Hepatocyte (in vitro differentiated cells): Measurements from ENCODE around the gene MND1. TPM values are rescaled to one million over a fixed set of nuclear protein-coding genes. Genes with fewer than 3 reads are reported as not detected.

Experiments used
- DNase-seq: peaks from one replicate; pipeline ENCODE4 v3.0.0-alpha.2; 2016; ENCODE audit warnings: low spot score
- H2AFZ ChIP-seq: fragments of 200-600 bp; sonication (generic); 2 replicates; pipeline ENCODE4 v1.6.0; 2016; ENCODE audit warnings: antibody characterized with exemption, mild to moderate bottlenecking
- H3K27ac ChIP-seq: fragments of 200-600 bp; sonication (generic); 2 replicates; pipeline ENCODE4 v1.5.1; 2016; ENCODE audit warnings: mild to moderate bottlenecking
- H3K27me3 ChIP-seq: fragments of 200-600 bp; sonication (generic); 2 replicates; pipeline ENCODE4 v1.6.1; 2016
- H3K36me3 ChIP-seq: fragments of 200-600 bp; sonication (generic); replicated peaks from 2 replicates; pipeline ENCODE4 v1.5.1; 2016; ENCODE audit warnings: low read depth; ENCODE audit not compliant: insufficient read depth
- H3K4me1 ChIP-seq: fragments of 200-600 bp; sonication (generic); 2 replicates; pipeline ENCODE4 v1.5.1; 2016; ENCODE audit warnings: mild to moderate bottlenecking, moderate library complexity; ENCODE audit not compliant: insufficient read depth
- H3K4me2 ChIP-seq: fragments of 200-600 bp; sonication (generic); 2 replicates; pipeline ENCODE4 v1.6.0; 2016
- H3K4me3 ChIP-seq: fragments of 200-600 bp; sonication (generic); 2 replicates; pipeline ENCODE4 v1.5.1; 2016; ENCODE audit warnings: mild to moderate bottlenecking
- H3K79me2 ChIP-seq: fragments of 200-600 bp; sonication (generic); 2 replicates; pipeline ENCODE4 v1.6.0; 2017; ENCODE audit warnings: mild to moderate bottlenecking
- H3K9me2 ChIP-seq: fragments of 200-600 bp; sonication (generic); replicated peaks from 2 replicates; pipeline ENCODE4 v1.6.0; 2017; ENCODE audit warnings: mild to moderate bottlenecking; ENCODE audit not compliant: insufficient read depth
- H3K9me3 ChIP-seq: fragments of 200-600 bp; sonication (generic); 2 replicates; pipeline ENCODE4 v1.5.1; 2016; ENCODE audit warnings: low read depth, mild to moderate bottlenecking
- H4K20me1 ChIP-seq: fragments of 200-600 bp; sonication (generic); 2 replicates; pipeline ENCODE4 v1.6.0; 2016; ENCODE audit warnings: mild to moderate bottlenecking; ENCODE audit not compliant: insufficient read depth, poor library complexity, severe bottlenecking
- CTCF ChIP-seq: fragments of 200-600 bp; sonication (generic); IDR thresholded peaks from 2 replicates; pipeline ENCODE4 v1.5.1; 2016; ENCODE audit warnings: antibody characterized with exemption, mild to moderate bottlenecking; ENCODE audit not compliant: poor library complexity
- EZH2 ChIP-seq: fragments of 200-600 bp; sonication (generic); IDR thresholded peaks from 2 replicates; pipeline ENCODE4 v1.6.1; 2016; ENCODE audit warnings: antibody characterized with exemption, mild to moderate bottlenecking, borderline replicate concordance
- EZH2phosphoT487 ChIP-seq: fragments of 200-600 bp; sonication (generic); IDR thresholded peaks from one replicate; pipeline ENCODE4 v1.6.1; 2018; ENCODE audit warnings: antibody characterized with exemption, mild to moderate bottlenecking, low read depth, moderate library complexity; ENCODE audit not compliant: unreplicated experiment, severe bottlenecking
- WGBS: methylation state at CpG from one replicate; pipeline ENCODE4 v1.1.6; 2016; ENCODE audit warnings: low lambda C conversion rate; ENCODE audit errors: missing lambda C conversion rate; 5-methylcytosine and 5-hydroxymethylcytosine counted together
- polyA plus RNA-seq: library from polyadenylated mRNA; unstranded; fragments of >200 nt; fragmentation: Nextera tagmentation; extraction: Ambion mirVana; gene quantifications from 2 replicates; pipeline ENCODE4 v1.2.1, GENCODE V29; 2016
- total RNA-seq: library from RNA; depleted of rRNA; stranded (reverse); fragments of >200 nt; gene quantifications from 2 replicates; pipeline ENCODE4 v1.2.3, GENCODE V29; 2014

The MND1 gene
- total and polyA plus RNA-seq, 2 experiments from 2014 or later = 2.2 to 4.3 TPM

DNA sequence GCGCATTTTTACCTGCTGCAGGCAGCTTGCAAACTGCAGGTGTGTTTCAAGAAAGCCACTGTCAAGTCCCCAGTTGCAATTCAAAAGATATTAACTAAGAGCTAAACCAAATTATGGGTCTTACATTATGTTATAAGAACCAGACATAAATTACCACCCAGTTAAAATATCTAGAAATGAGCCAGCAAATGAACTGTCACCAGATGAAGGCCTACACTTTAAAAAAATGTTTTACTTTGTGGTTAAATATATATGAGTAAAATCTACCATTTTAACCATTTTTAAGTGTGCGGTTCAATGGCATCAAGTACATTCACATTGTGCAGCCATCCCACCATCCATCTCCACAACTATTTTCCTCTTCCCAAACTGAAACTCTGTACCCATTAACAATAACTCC, 89.7 kb downstream of the MND1 start:
- H3K27me3 ChIP-seq = no peaks in the 10 kb centered on the region
- no peak for DNase-seq
- H3K79me2 ChIP-seq = no peaks in the 10 kb centered on the region
- H3K9me2 ChIP-seq = no peaks in the 10 kb centered on the region
- WGBS = 70% methylated on average over 2 of the region's 2 CpGs
- no peaks in the 10 kb centered on the region for H3K9me3 ChIP-seq
- no peak overlapping the region for H2AFZ ChIP-seq
- no peak overlapping the region for H3K27ac ChIP-seq
- no peak for TF ChIP-seq CTCF
- no peak for TF ChIP-seq EZH2phosphoT487
- TF ChIP-seq EZH2 = no peak
- no peaks in the 10 kb centered on the region for H3K36me3 ChIP-seq
- H4K20me1 ChIP-seq = no peaks in the 10 kb centered on the region
- no peak overlapping the region for H3K4me3 ChIP-seq
- H3K4me1 ChIP-seq = no peaks in the 10 kb centered on the region
- no peak overlapping the region for H3K4me2 ChIP-seq

DNA sequence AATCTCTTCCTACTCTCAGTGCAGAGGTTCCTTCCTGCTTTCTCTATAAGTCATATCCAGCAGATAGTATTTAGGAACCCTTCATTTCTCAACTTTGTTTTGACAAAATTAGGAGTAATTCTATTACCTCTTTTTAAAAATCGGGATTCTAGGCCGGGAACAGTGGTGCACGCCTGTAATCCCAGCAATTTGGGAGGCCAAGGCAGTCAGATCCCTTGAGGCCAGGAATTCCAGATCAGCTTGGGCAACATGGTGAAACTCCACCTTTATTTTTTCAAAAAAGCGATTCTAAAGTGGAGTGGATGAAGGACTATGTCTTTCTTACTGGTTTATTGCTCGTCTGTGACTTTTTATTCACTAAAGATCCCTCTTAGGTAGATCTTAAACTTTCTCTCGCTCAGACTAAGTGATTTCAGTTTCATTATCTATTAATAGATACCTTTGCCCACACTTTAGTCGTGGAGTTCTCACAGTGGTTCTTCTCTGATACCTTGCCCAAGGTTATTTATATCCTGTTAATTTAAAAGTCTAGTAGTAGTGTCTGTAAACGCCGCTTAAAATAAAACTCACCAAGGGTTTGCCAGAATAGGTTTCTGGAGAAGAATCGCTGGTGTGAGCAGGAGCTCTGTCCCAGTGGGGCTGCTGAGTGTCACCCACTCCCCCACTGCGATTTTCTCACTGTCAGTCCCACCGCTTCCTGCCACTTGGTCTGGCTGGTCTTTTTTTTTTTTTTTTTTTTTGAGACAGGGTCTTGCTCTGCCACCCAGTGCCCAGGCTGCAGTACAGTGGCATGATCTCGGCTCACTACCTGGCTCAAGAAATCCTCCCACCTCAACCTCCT, 94.6 kb downstream of the MND1 start:
- Histone ChIP-seq H3K36me3 (no peaks in the 10 kb centered on the region), H3K79me2 (no peaks in the 10 kb centered on the region), H3K27ac (no peak overlapping the region), H3K9me3 (no peaks in the 10 kb centered on the region), H3K4me3 (no peak overlapping the region), H3K4me2 (no peak overlapping the region), H3K9me2 (no peaks in the 10 kb centered on the region), H3K4me1 (no peaks in the 10 kb centered on the region), H4K20me1 (no peaks in the 10 kb centered on the region), H2AFZ (no peak overlapping the region), H3K27me3 (no peaks in the 10 kb centered on the region)
- 88% methylated on average over 12 of the region's 13 CpGs for WGBS
- no peak for TF ChIP-seq CTCF
- TF ChIP-seq EZH2 = no peak
- TF ChIP-seq EZH2phosphoT487 = no peak
- no peak for DNase-seq

DNA sequence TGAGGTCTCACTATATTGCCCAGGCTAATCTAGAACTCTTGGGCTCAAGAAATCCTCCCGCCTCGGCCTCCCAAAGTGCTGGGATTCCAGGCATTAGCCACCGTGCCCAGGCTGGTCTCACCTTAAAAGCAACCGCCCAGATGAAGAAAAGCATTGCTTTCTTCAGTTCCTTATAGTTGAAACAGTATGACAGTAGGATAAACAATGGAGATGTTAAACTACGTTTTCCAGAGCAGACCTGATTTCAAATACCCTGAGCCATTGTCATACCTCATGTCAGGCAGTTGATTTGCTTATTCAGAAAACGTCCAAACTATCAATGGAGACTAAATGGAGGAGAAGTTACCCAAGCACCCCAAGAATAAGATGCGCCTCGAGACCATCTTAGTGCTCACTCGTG, 95.3 kb downstream of the MND1 start:
- no peak overlapping the region for H2AFZ ChIP-seq
- no peaks in the 10 kb centered on the region for H3K79me2 ChIP-seq
- H4K20me1 ChIP-seq = no peaks in the 10 kb centered on the region
- no peak overlapping the region for H3K27ac ChIP-seq
- no peak for DNase-seq
- no peaks in the 10 kb centered on the region for H3K36me3 ChIP-seq
- H3K4me3 ChIP-seq = no peak overlapping the region
- H3K4me1 ChIP-seq = no peaks in the 10 kb centered on the region
- WGBS = 79% methylated on average over 9 of the region's 9 CpGs
- no peak overlapping the region for H3K4me2 ChIP-seq
- no peaks in the 10 kb centered on the region for H3K27me3 ChIP-seq
- no peaks in the 10 kb centered on the region for H3K9me3 ChIP-seq
- no peak for TF ChIP-seq EZH2phosphoT487
- no peak for TF ChIP-seq CTCF
- H3K9me2 ChIP-seq = no peaks in the 10 kb centered on the region
